ENCODE measurements around the gene BRD9. TPM values are rescaled to one million over a fixed set of nuclear protein-coding genes. Genes with fewer than 3 reads are reported as not detected.

Gene BRD9
- total RNA-seq, 1 donor from 2014 or later, result 60.5 TPM

DNA sequence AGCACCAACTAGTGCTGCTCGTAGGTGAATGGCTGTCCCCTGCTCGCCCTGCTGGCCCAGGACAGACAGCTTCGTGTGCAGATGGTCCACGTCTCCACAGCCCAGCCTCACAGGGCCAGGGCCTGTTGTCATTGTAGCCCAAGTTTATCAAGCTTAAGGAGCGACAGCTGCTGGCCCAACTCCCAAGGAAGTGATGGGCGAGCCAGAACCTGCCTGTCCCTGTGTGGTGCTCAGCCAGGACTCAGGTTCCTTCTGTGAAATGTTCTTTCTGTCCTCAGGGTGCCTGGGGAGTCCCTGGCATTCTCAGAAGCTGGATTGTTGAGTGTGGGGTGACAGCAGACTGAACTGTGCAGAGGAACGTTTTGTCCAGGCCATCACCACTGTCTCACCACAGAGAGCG, 16.5 kb upstream of the BRD9 start:
- H3K36me3 Mint-ChIP-seq, result peaks cover 7% of the 10 kb centered on the region

GRCh38 chr5:908172-908571, 15.6 kb upstream of the BRD9 start:
- H3K36me3 Mint-ChIP-seq, result peaks cover 7% of the 10 kb centered on the region
- no peaks in the 10 kb centered on the region for H3K27me3 Mint-ChIP-seq (ENCODE audit: low read depth)
- H3K9me3 Mint-ChIP-seq, result no peaks in the 10 kb centered on the region
- H3K4me3 Mint-ChIP-seq, result no peak overlapping the region
- H3K4me1 Mint-ChIP-seq, result no peaks in the 10 kb centered on the region
- TF ChIP-seq, protein P1, sequence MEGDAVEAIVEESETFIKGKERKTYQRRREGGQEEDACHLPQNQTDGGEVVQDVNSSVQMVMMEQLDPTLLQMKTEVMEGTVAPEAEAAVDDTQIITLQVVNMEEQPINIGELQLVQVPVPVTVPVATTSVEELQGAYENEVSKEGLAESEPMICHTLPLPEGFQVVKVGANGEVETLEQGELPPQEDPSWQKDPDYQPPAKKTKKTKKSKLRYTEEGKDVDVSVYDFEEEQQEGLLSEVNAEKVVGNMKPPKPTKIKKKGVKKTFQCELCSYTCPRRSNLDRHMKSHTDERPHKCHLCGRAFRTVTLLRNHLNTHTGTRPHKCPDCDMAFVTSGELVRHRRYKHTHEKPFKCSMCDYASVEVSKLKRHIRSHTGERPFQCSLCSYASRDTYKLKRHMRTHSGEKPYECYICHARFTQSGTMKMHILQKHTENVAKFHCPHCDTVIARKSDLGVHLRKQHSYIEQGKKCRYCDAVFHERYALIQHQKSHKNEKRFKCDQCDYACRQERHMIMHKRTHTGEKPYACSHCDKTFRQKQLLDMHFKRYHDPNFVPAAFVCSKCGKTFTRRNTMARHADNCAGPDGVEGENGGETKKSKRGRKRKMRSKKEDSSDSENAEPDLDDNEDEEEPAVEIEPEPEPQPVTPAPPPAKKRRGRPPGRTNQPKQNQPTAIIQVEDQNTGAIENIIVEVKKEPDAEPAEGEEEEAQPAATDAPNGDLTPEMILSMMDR (IDR thresholded peaks at IDR 0.05; ENCODE audit: unreplicated experiment), result no peak
- no peak overlapping the region for H3K27ac Mint-ChIP-seq
- no peak for DNase-seq (ENCODE audit: low spot score in 2 of 2, unreplicated experiment in 2 of 2)

More for the DNA sequence above, 16.5 kb upstream of the BRD9 start:
- H3K27me3 Mint-ChIP-seq (ENCODE audit: low read depth), result no peaks in the 10 kb centered on the region
- no peak overlapping the region for H3K4me3 Mint-ChIP-seq
- H3K27ac Mint-ChIP-seq, result no peak overlapping the region
- DNase-seq (ENCODE audit: low spot score in 2 of 2, unreplicated experiment in 2 of 2), result no peak
- TF ChIP-seq, protein P1 (IDR thresholded peaks at IDR 0.05; ENCODE audit: unreplicated experiment), result no peak
- H3K4me1 Mint-ChIP-seq, result no peaks in the 10 kb centered on the region
- no peaks in the 10 kb centered on the region for H3K9me3 Mint-ChIP-seq

DNA sequence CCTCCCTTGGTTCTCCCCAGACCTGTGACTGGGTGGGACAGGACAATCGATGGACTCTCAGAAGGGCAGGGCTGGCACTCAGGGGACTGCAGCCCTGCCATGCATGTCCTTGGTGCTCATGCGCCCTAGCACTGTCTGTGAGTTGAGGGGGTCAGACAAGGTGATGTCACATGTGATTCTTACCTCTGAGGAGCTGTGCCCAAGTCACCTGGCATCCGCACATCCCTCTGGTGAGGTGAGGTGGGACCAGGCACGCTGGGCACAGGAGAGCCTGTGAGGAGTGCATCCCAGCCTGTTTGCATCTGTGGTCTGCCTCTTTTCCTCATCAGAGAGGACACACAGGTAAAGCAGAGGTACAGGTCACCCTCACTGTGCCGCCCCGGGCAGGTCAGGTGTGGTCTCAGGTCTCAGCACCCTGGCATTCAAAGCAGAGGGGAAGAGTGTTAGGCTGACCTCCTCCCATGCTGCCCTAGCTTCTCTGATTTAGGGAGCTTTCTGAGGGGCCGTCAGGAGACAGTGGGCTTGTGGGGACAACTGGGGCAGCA, 14.8 kb upstream of the BRD9 start:
- H3K4me3 Mint-ChIP-seq, result no peak overlapping the region
- no peak for DNase-seq (ENCODE audit: low spot score in 2 of 2, unreplicated experiment in 2 of 2)
- H3K4me1 Mint-ChIP-seq, result no peaks in the 10 kb centered on the region
- no peaks in the 10 kb centered on the region for H3K27me3 Mint-ChIP-seq (ENCODE audit: low read depth)
- TF ChIP-seq, protein P1 (IDR thresholded peaks at IDR 0.05; ENCODE audit: unreplicated experiment), result no peak
- H3K9me3 Mint-ChIP-seq, result no peaks in the 10 kb centered on the region
- H3K36me3 Mint-ChIP-seq, result peaks cover 7% of the 10 kb centered on the region
- H3K27ac Mint-ChIP-seq, result no peak overlapping the region

DNA sequence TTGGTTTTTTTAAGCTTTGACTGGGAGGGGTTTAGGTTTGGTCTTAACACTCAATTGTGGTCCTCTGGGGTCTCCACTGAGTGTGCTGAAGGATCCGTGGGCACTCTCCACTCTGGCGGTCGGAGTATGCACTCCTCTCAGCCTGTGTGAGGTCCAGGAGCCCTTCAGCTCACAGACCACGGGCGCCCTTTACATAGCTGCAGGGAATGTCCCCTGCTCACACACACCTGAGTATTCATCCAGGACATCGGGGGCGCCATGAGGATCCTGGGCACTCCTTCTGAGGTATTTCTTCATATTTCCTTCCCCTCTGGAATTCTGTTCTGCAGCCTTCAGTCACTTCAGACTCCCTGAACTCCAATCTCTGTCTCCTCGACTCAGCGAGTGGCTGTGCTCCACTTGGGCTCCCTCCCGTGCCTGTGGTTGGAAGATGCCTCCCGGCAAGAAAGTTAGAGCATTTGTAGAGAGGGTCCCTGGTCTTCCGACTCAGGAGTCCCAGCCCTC, 12.6 kb upstream of the BRD9 start:
- H3K27ac Mint-ChIP-seq, result no peak overlapping the region
- peaks cover 7% of the 10 kb centered on the region for H3K36me3 Mint-ChIP-seq
- no peaks in the 10 kb centered on the region for H3K9me3 Mint-ChIP-seq
- no peak for DNase-seq (ENCODE audit: low spot score in 2 of 2, unreplicated experiment in 2 of 2)
- H3K4me1 Mint-ChIP-seq, result no peaks in the 10 kb centered on the region
- H3K4me3 Mint-ChIP-seq, result no peak overlapping the region
- H3K27me3 Mint-ChIP-seq (ENCODE audit: low read depth), result no peaks in the 10 kb centered on the region
- TF ChIP-seq, protein P1 (IDR thresholded peaks at IDR 0.05; ENCODE audit: unreplicated experiment), result no peak

- H3K9me3 Mint-ChIP-seq, result no peaks in the 10 kb centered on the region
- TF ChIP-seq, protein P1 (IDR thresholded peaks at IDR 0.05; ENCODE audit: unreplicated experiment), result no peak
- H3K4me1 Mint-ChIP-seq, result no peaks in the 10 kb centered on the region
- H3K36me3 Mint-ChIP-seq, result peaks cover 7% of the 10 kb centered on the region
- DNase-seq (ENCODE audit: low spot score in 2 of 2, unreplicated experiment in 2 of 2), result no peak
- H3K27me3 Mint-ChIP-seq (ENCODE audit: low read depth), result no peaks in the 10 kb centered on the region
- no peak overlapping the region for H3K4me3 Mint-ChIP-seq
- no peak overlapping the region for H3K27ac Mint-ChIP-seq
These were observed 11.1 kb upstream of the BRD9 start for GRCh38 chr5:903756-904096.

All from mesothelial cell of epicardium (in vitro differentiated cells).